GM10248 (cell line): Measurements from ENCODE around the gene CYP46A1.

ENCODE experiments used
- CTCF ChIA-PET: fragments of 300-600 bp; sonication (Branson Sonifier 250); formaldehyde crosslinking; extraction: SDS; loops from one replicate; lab custom pipeline; 2021; ENCODE audit warnings: antibody characterized with exemption; lab: Yijun Ruan, JAX
- POLR2A ChIA-PET: fragments of 350-650 bp; sonication (Branson Sonifier 250); formaldehyde crosslinking; extraction: SDS; loops from one replicate; lab custom pipeline; 2020; ENCODE audit warnings: antibody characterized with exemption; lab: Yijun Ruan, JAX
- DNase-seq: peaks from one replicate; pipeline ENCODE4 v3.0.0; 2012; ENCODE audit errors: extremely low spot score
- TF ChIP-seq, protein P1 (sequence below): IDR thresholded peaks from 2 replicates; pipeline ENCODE4 v1.5.1; 2012; ENCODE audit warnings: mild to moderate bottlenecking, low read depth; ENCODE audit errors: extremely low read depth, missing control alignments, control extremely low read depth

The CYP46A1 gene

DNA sequence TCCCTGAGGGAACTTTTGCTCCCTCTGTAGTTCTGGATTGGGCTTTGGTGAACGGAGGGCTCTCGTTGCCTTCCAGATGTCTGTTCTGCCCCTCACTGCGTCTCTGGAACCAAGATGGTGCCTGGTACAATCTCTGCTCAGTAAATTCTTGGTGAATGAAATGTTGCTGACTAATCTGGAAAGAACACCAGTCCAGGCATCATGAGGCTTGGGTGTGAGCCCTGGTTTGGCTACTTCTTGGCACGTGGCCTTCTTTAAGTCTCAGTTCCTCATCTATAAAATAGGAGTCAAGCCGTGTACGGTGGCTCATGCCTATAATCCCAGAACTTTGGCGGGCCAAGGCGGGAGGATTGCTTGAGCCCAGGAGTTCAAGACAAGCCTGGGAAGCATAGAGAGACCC, 34.9 kb upstream of the CYP46A1 start:
- ChIA-PET CTCF (no interaction called here), POLR2A (no interaction called here)
- TF ChIP-seq, protein P1, sequence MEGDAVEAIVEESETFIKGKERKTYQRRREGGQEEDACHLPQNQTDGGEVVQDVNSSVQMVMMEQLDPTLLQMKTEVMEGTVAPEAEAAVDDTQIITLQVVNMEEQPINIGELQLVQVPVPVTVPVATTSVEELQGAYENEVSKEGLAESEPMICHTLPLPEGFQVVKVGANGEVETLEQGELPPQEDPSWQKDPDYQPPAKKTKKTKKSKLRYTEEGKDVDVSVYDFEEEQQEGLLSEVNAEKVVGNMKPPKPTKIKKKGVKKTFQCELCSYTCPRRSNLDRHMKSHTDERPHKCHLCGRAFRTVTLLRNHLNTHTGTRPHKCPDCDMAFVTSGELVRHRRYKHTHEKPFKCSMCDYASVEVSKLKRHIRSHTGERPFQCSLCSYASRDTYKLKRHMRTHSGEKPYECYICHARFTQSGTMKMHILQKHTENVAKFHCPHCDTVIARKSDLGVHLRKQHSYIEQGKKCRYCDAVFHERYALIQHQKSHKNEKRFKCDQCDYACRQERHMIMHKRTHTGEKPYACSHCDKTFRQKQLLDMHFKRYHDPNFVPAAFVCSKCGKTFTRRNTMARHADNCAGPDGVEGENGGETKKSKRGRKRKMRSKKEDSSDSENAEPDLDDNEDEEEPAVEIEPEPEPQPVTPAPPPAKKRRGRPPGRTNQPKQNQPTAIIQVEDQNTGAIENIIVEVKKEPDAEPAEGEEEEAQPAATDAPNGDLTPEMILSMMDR = no peak
- no peak for DNase-seq

GRCh38 chr14:99649643-99650042, 34.5 kb upstream of the CYP46A1 start:
- CTCF ChIA-PET = no interaction called here
- TF ChIP-seq, protein P1 = no peak
- POLR2A ChIA-PET = no interaction called here

GRCh38 chr14:99650189-99650588, 33.9 kb upstream of the CYP46A1 start:
- ChIA-PET POLR2A (no interaction called here), CTCF (no interaction called here)
- DNase-seq = no peak
- TF ChIP-seq, protein P1 = no peak

More at GRCh38 chr14:99649643-99650042, 34.5 kb upstream of the CYP46A1 start:
- no peak for DNase-seq

DNA sequence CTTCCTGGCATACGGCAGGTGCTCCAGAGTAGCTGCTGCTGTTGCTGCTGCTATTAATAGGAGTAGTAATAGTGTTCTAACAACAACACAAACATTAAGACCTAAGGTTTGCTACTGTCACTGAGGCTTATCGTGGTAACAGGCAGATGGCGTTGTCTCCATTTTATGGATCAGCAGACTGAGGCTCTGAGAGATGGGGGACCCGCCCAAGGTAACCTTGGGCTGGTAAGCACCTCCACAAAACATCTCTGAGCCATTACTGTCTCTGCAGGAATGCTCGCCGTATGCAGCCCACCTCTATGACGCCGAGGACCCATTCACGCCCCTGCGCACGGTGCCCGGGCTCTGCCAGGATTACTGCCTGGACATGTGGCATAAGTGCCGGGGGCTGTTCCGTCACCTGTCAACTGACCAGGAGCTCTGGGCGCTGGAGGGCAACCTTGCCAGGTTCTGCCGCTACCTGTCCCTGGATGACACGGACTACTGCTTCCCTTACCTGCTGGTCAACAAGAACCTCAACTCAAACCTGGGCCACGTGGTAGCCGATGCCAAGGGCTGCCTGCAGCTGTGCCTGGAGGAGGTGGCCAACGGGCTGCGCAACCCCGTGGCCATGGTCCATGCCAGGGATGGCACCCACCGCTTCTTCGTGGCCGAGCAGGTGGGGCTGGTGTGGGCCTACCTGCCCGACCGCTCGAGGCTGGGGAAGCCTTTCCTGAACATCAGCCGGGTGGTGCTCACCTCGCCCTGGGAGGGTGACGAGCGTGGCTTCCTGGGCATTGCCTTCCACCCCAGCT, 31.9 kb upstream of the CYP46A1 start:
- DNase-seq = no peak
- TF ChIP-seq, protein P1 = no peak
- ChIA-PET POLR2A (no interaction called here), CTCF (no interaction called here)

GRCh38 chr14:99654235-99654985, 29.7 kb upstream of the CYP46A1 start:
- TF ChIP-seq, protein P1 = no peak
- no peak for DNase-seq
- ChIA-PET POLR2A (no interaction called here), CTCF (interaction anchor here (1.0 to 1.6 kb wide), 3 partner anchors 24 to 293 kb away, joined by 3 read pairs; no protein-coding TSS in a partner anchor)

DNA sequence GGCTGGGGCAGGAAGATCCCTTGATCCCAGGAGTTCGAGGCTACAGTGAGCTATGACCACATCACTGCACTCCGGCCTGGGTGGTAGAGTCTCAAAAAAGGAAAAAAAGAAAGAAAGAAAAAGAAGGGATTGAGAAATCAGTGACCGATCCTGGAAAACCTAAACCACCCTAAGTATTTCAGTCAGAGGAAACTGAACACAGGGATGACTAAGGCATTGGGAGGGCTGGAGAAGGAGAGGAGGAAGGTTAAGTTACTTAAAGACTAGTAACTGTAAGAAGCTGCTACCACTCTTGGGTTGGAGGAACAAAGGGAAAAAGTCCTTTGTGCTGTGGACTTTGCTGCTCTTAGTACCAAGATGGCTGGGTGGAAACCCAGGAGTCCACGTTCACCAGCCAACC, 28.6 kb upstream of the CYP46A1 start:
- TF ChIP-seq, protein P1 = no peak
- ChIA-PET CTCF (interaction anchor here (0.8 to 1.6 kb wide), 3 partner anchors 13 to 292 kb away, joined by 3 read pairs; no protein-coding TSS in a partner anchor), POLR2A (no interaction called here)
- DNase-seq = no peak
